HEK293T (cell line): ENCODE data around the gene TMC1.
"Not testable (repeated sequence)": the region's sequence is repeated elsewhere in the genome, so short reads cannot be mapped to it uniquely, and the experiment has no call there.

Source experiments
- ARNT ChIP-seq: fragments of 450-650 bp; IDR thresholded peaks from 2 replicates; pipeline ENCODE4 v1.6.1; 2017; ENCODE audit warnings: mild to moderate bottlenecking
- BHLHE40 ChIP-seq: fragments of 450-650 bp; IDR thresholded peaks from 2 replicates; pipeline ENCODE4 v1.6.1; 2016; ENCODE audit warnings: mild to moderate bottlenecking, moderate library complexity, borderline replicate concordance
- CTBP1 ChIP-seq: fragments of 450-650 bp; IDR thresholded peaks from 2 replicates; pipeline ENCODE4 v1.6.1; 2016; ENCODE audit warnings: borderline replicate concordance
- FOXA1 ChIP-seq: fragments of 450-650 bp; IDR thresholded peaks from 2 replicates; pipeline ENCODE4 v1.6.1; 2016; ENCODE audit warnings: mild to moderate bottlenecking
- FOXK2 ChIP-seq: fragments of 450-650 bp; IDR thresholded peaks from 2 replicates; pipeline ENCODE4 v1.6.1; 2016; ENCODE audit warnings: mild to moderate bottlenecking
- FOXM1 ChIP-seq: fragments of 450-650 bp; IDR thresholded peaks from 2 replicates; pipeline ENCODE4 v1.6.1; 2017; ENCODE audit warnings: mild to moderate bottlenecking, borderline replicate concordance
- HDGF ChIP-seq: fragments of 450-650 bp; IDR thresholded peaks from 2 replicates; pipeline ENCODE4 v1.6.1; 2017; ENCODE audit warnings: antibody characterized with exemption, borderline replicate concordance
- LEF1 ChIP-seq: fragments of 450-650 bp; IDR thresholded peaks from 2 replicates; pipeline ENCODE4 v1.6.1; 2017; ENCODE audit warnings: mild to moderate bottlenecking, borderline replicate concordance
- NFRKB ChIP-seq: fragments of 450-650 bp; IDR thresholded peaks from 2 replicates; pipeline ENCODE4 v1.6.1; 2016; ENCODE audit warnings: mild to moderate bottlenecking, moderate library complexity
- SP1 ChIP-seq: fragments of 450-650 bp; IDR thresholded peaks from 2 replicates; pipeline ENCODE4 v1.6.1; 2017
- SUZ12 ChIP-seq: fragments of 450-650 bp; IDR thresholded peaks from 2 replicates; pipeline ENCODE4 v1.6.1; 2016; ENCODE audit warnings: mild to moderate bottlenecking
- TARDBP ChIP-seq: fragments of 450-650 bp; IDR thresholded peaks from 2 replicates; pipeline ENCODE4 v1.6.1; 2016
- ZNF384 ChIP-seq: fragments of 450-650 bp; IDR thresholded peaks from 2 replicates; pipeline ENCODE4 v1.6.1; 2016
- TF ChIP-seq, protein P1 (sequence below): fragments of 450-650 bp; IDR thresholded peaks from 2 replicates; pipeline ENCODE4 v1.6.1; 2016

GRCh38 chr9:72845052-72845451, 323.6 kb downstream of the TMC1 start:
- not testable (repeated sequence) for TF ChIP-seq SUZ12, BHLHE40, FOXA1, TARDBP, HDGF, SP1, ZNF384, ARNT, NFRKB, FOXM1, LEF1, FOXK2, CTBP1
- TF ChIP-seq, protein P1, sequence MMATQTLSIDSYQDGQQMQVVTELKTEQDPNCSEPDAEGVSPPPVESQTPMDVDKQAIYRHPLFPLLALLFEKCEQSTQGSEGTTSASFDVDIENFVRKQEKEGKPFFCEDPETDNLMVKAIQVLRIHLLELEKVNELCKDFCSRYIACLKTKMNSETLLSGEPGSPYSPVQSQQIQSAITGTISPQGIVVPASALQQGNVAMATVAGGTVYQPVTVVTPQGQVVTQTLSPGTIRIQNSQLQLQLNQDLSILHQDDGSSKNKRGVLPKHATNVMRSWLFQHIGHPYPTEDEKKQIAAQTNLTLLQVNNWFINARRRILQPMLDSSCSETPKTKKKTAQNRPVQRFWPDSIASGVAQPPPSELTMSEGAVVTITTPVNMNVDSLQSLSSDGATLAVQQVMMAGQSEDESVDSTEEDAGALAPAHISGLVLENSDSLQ, result not testable (repeated sequence)
